Suprapubic skin (tissue), 4 donors: ENCODE measurements around the gene PELI1.

Experiments used
- CTCF ChIP-seq, 2 donors: fragments of 200-600 bp in 1 of 2; fragments of 450-650 bp in 1 of 2; sonication (generic) in 1 of 2; IDR thresholded peaks; one replicate each; pipeline ENCODE4 v1.5.1; 2016 to 2019; ENCODE audit warnings: antibody characterized with exemption in 2 of 2, mild to moderate bottlenecking in 1 of 2, moderate library complexity in 1 of 2
- EP300 ChIP-seq: sonication (generic); formaldehyde crosslinking; IDR thresholded peaks from one replicate; pipeline ENCODE4 v1.6.1; 2017; ENCODE audit warnings: antibody characterized with exemption
- POLR2A ChIP-seq, 2 donors: fragments of 450-650 bp; IDR thresholded peaks; one replicate each; pipeline ENCODE4 v1.6.1; 2017; ENCODE audit warnings: antibody characterized with exemption in 2 of 2, mild to moderate bottlenecking in 2 of 2, moderate library complexity in 2 of 2
- POLR2AphosphoS5 ChIP-seq, 3 donors: sonication (generic); formaldehyde crosslinking; IDR thresholded peaks; one replicate each; pipeline ENCODE4 v1.6.1; 2017; ENCODE audit warnings: antibody characterized with exemption in 3 of 3

- TF ChIP-seq POLR2A (IDR thresholded peaks at IDR 0.05) (no peak), CTCF (IDR thresholded peaks at IDR 0.05) (no peak), POLR2AphosphoS5 (IDR thresholded peaks at IDR 0.05) (no peak), EP300 (no peak)
These were observed 57.7 kb downstream of the PELI1 start for GRCh38 chr2:64086347-64087082.
